Endothelial cell of umbilical vein (primary cell): Measurements from ENCODE around the gene NFX1. TPM values are rescaled to one million over a fixed set of nuclear protein-coding genes. Genes with fewer than 3 reads are reported as not detected.

Source experiments
- BruUV-seq: library from RNA; stranded (reverse); fragments of 400-500 nt; replicated peaks from 2 replicates; lab custom pipeline; 2021; lab: Mats Ljungman, UMichigan
- CTCF ChIA-PET: fragments of 300-600, 350-600 bp; sonication (Branson Sonifier 250); formaldehyde crosslinking; loops from one replicate; lab custom pipeline; 2021; ENCODE audit warnings: antibody characterized with exemption, inconsistent platforms; lab: Charles Lee
- POLR2A ChIA-PET: fragments of 300-600, 350-600 bp; sonication (Branson Sonifier 250); formaldehyde crosslinking; loops from one replicate; lab custom pipeline; 2021; ENCODE audit warnings: antibody characterized with exemption, inconsistent platforms; lab: Charles Lee
- DNase-seq: peaks from one replicate; pipeline ENCODE4 v3.0.0-alpha.2; 2011; ENCODE audit warnings: low read depth, low spot score
- FAIRE-seq: peaks from 2 replicates; lab custom pipeline; 2011; peaks lifted over from hg19 to GRCh38; lab: Jason Lieb, UNC
- H2AFZ ChIP-seq: 2 replicates; pipeline ENCODE4 v1.6.0; 2012; ENCODE audit warnings: low read depth, low read length, control low read depth, inconsistent platforms
- H3K27ac ChIP-seq: 2 replicates; pipeline ENCODE4 v1.5.1; 2011; ENCODE audit warnings: low read depth, mild to moderate bottlenecking, control low read depth, low read length, moderate library complexity; ENCODE audit not compliant: insufficient read depth
- H3K27me3 ChIP-seq, 2 experiments: 2 replicates each; pipeline versions ENCODE4 v1.6.0 to v1.6.1; 2011; ENCODE audit warnings: low read length in 2 of 2, mixed read lengths in 1 of 2; ENCODE audit not compliant: control insufficient read depth in 2 of 2, insufficient read depth in 2 of 2
- H3K36me3 ChIP-seq, 2 experiments: 2 replicates in 1 of 2; 3 replicates in 1 of 2; pipeline ENCODE4 v1.5.1; 2011; ENCODE audit warnings: low read length in 2 of 2, mild to moderate bottlenecking in 1 of 2, moderate library complexity in 1 of 2; ENCODE audit not compliant: control insufficient read depth in 2 of 2, insufficient read depth in 2 of 2; ENCODE audit errors: extremely low read depth in 1 of 2
- H3K4me1 ChIP-seq: 3 replicates; pipeline ENCODE4 v1.5.1; 2011; ENCODE audit warnings: mild to moderate bottlenecking, low read length; ENCODE audit not compliant: control insufficient read depth, insufficient read depth; ENCODE audit errors: extremely low read depth
- H3K4me2 ChIP-seq: 2 replicates; pipeline ENCODE4 v1.6.1; 2011; ENCODE audit warnings: low read length, control low read depth, mixed read lengths; ENCODE audit not compliant: insufficient read depth
- H3K4me3 ChIP-seq, 3 experiments: fragments of 200-600 bp in 1 of 3; sonication (generic), shearing (Covaris generic) in 1 of 3; replicated peaks in 1 of 3; 2 replicates each; pipeline ENCODE4 v1.5.1; 2011 to 2016; ENCODE audit warnings: control low read depth in 3 of 3, low read length in 3 of 3, mild to moderate bottlenecking in 2 of 3, inconsistent platforms in 1 of 3, low read depth in 1 of 3, moderate library complexity in 1 of 3; ENCODE audit not compliant: insufficient read depth in 1 of 3
- H3K79me2 ChIP-seq: 2 replicates; pipeline ENCODE4 v1.6.0; 2012; ENCODE audit warnings: low read length, inconsistent platforms; ENCODE audit not compliant: control insufficient read depth, insufficient read depth
- H3K9ac ChIP-seq: replicated peaks from 2 replicates; pipeline ENCODE3; 2011; ENCODE audit warnings: low read length, control low read depth; ENCODE audit not compliant: insufficient read depth; ENCODE audit errors: extremely low read depth
- H3K9me1 ChIP-seq: replicated peaks from 3 replicates; pipeline ENCODE4 v1.6.0; 2011; ENCODE audit warnings: mild to moderate bottlenecking, low read length; ENCODE audit not compliant: control insufficient read depth, insufficient read depth; ENCODE audit errors: extremely low read depth
- H3K9me3 ChIP-seq: replicated peaks from 2 replicates; pipeline ENCODE4 v1.5.1; 2012; ENCODE audit warnings: low read length, inconsistent platforms; ENCODE audit not compliant: control insufficient read depth, insufficient read depth
- H4K20me1 ChIP-seq: replicated peaks from 2 replicates; pipeline ENCODE3; 2011; ENCODE audit warnings: mild to moderate bottlenecking, low read length; ENCODE audit not compliant: control insufficient read depth, insufficient read depth; ENCODE audit errors: extremely low read depth
- EZH2 ChIP-seq: IDR thresholded peaks from 2 replicates; pipeline ENCODE4 v1.6.1; 2012; ENCODE audit warnings: borderline replicate concordance, low read depth, mild to moderate bottlenecking, moderate library complexity, low read length, inconsistent platforms; ENCODE audit not compliant: severe bottlenecking
- FOS ChIP-seq: IDR thresholded peaks from 2 replicates; pipeline ENCODE4 v1.6.1; 2011; ENCODE audit warnings: mild to moderate bottlenecking, low read length, moderate library complexity, borderline replicate concordance; ENCODE audit not compliant: insufficient read depth
- GATA2 ChIP-seq: IDR thresholded peaks from 2 replicates; pipeline ENCODE4 v1.7.0; 2011; ENCODE audit warnings: low read depth, mild to moderate bottlenecking, moderate library complexity, mixed read lengths, low read length; ENCODE audit not compliant: insufficient read length, insufficient read depth
- JUN ChIP-seq: IDR thresholded peaks from 2 replicates; pipeline ENCODE4 v1.6.1; 2011; ENCODE audit warnings: borderline replicate concordance, low read depth; ENCODE audit not compliant: insufficient read length, insufficient read depth
- MYC ChIP-seq: IDR thresholded peaks from one replicate; pipeline ENCODE4 v1.6.1; 2011; ENCODE audit warnings: mild to moderate bottlenecking, low read depth, low read length
- POLR2A ChIP-seq: IDR thresholded peaks from 2 replicates; pipeline ENCODE4 v1.6.1; 2012; ENCODE audit warnings: low read depth, mild to moderate bottlenecking, control low read depth, low read length
- POLR2AphosphoS5 ChIP-seq: IDR thresholded peaks from 2 replicates; pipeline ENCODE4 v1.6.1; 2012; ENCODE audit warnings: low read depth, mild to moderate bottlenecking, control low read depth, low read length, moderate library complexity; ENCODE audit not compliant: insufficient read depth
- dilution Hi-C: fragments of 300-500 bp; cut with MboI; formaldehyde crosslinking; loops from one replicate; pipeline ENCODE4 v1.15.0; 2019; ENCODE audit warnings: low sequenced_read_pairs; ENCODE audit not compliant: extremely low pct_ligation_motif_present
- intact Hi-C: fragments of 100-400 bp; cut with micrococcal nuclease; formaldehyde crosslinking; loops from one replicate; pipeline ENCODE4 v1.10.0; 2022
- polyA plus RNA-seq, 4 experiments: library from polyadenylated mRNA; depleted of rRNA in 3 of 4; stranded (reverse) in 3 of 4; unstranded in 1 of 4; fragments of >200 nt; gene quantifications; 2 replicates each; pipeline versions ENCODE4 v1.2.1 to v1.2.3, GENCODE V29; 2011 to 2012; ENCODE audit warnings: missing spikeins in 1 of 4
- total RNA-seq: library from RNA; stranded (reverse); gene quantifications from 2 replicates; pipeline ENCODE4 v1.2.3, GENCODE V29; 2021
- TF ChIP-seq, protein P1 (sequence below), 2 donors: IDR thresholded peaks; 1 replicate in 1 of 2; 2 replicates in 1 of 2; pipeline ENCODE4 v1.5.1; 2011; ENCODE audit warnings: low read length in 2 of 2, mild to moderate bottlenecking in 2 of 2, moderate library complexity in 2 of 2, control low read depth in 1 of 2, inconsistent platforms in 1 of 2, low read depth in 1 of 2; ENCODE audit not compliant: insufficient read depth in 1 of 2; ENCODE audit errors: extremely low read depth in 1 of 2
- TF ChIP-seq, protein P2 (sequence below): IDR thresholded peaks from 2 replicates; pipeline ENCODE4 v1.6.1; 2011; ENCODE audit not compliant: insufficient read depth, insufficient read length

Gene NFX1
- total and polyA plus RNA-seq, 2 donors (not counting 3 experiments of a cell fraction or from before 2014, with no cell fraction given), result 19.3 to 21.7 TPM

DNA sequence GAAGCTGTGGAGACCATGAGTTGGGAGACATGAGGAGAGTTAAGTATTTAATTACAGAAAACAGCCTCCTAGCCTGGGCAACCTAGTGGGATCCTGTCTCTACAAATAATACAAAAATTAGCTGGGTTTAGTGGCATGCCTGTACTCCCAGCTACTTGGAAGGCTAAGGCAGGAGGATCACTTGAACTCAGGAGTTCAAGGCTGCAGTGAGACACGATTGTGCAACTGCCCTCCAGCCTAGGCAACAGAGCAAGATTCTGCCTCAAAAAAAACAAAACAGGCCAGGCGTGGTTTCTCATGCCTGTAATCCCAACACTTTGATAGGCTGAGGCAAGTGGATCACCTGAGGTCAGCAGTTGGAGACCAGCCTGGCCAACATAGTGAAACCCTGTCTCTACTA lies 59.4 kb downstream of the NFX1 start:
- no peak overlapping the region for H3K4me2 ChIP-seq
- no peak for TF ChIP-seq MYC
- no peak for TF ChIP-seq POLR2A
- no peak for TF ChIP-seq POLR2AphosphoS5
- no peak for TF ChIP-seq EZH2
- no peak for TF ChIP-seq GATA2
- TF ChIP-seq JUN, result no peak
- TF ChIP-seq, protein P1, sequence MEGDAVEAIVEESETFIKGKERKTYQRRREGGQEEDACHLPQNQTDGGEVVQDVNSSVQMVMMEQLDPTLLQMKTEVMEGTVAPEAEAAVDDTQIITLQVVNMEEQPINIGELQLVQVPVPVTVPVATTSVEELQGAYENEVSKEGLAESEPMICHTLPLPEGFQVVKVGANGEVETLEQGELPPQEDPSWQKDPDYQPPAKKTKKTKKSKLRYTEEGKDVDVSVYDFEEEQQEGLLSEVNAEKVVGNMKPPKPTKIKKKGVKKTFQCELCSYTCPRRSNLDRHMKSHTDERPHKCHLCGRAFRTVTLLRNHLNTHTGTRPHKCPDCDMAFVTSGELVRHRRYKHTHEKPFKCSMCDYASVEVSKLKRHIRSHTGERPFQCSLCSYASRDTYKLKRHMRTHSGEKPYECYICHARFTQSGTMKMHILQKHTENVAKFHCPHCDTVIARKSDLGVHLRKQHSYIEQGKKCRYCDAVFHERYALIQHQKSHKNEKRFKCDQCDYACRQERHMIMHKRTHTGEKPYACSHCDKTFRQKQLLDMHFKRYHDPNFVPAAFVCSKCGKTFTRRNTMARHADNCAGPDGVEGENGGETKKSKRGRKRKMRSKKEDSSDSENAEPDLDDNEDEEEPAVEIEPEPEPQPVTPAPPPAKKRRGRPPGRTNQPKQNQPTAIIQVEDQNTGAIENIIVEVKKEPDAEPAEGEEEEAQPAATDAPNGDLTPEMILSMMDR (IDR thresholded peaks at IDR 0.05; ENCODE audit: extremely low read depth in 1 of 2, insufficient read depth in 1 of 2, low read depth in 1 of 2, low read length in 2 of 2), result no peak
- TF ChIP-seq FOS, result no peak
- TF ChIP-seq, protein P2, sequence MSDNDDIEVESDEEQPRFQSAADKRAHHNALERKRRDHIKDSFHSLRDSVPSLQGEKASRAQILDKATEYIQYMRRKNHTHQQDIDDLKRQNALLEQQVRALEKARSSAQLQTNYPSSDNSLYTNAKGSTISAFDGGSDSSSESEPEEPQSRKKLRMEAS, result no peak
- no peaks in the 10 kb centered on the region for H3K9me1 ChIP-seq
- no peak overlapping the region for H3K27ac ChIP-seq
- no peaks in the 10 kb centered on the region for H3K27me3 ChIP-seq
- H3K4me1 ChIP-seq, result peaks cover 4% of the 10 kb centered on the region
- peaks cover 4 to 9% of the 10 kb centered on the region in 2 experiments for H3K36me3 ChIP-seq
- H3K4me3 ChIP-seq, result no peak overlapping the region
- no peak overlapping the region for H3K9ac ChIP-seq
- no peaks in the 10 kb centered on the region for H4K20me1 ChIP-seq
- no peaks in the 10 kb centered on the region for H3K9me3 ChIP-seq
- intact Hi-C loops (loop anchor here (5.0 kb wide), 1 partner anchor 62 kb away; no protein-coding TSS in a partner anchor), dilution Hi-C loops (no loop called here)
- no TSS peak for BruUV-seq
- H2AFZ ChIP-seq, result no peak overlapping the region
- ChIA-PET CTCF (interaction anchor here (2.1 kb wide), 1 partner anchor 10 kb away, joined by 9 read pairs; no protein-coding TSS in a partner anchor), POLR2A (no interaction called here)
- FAIRE-seq (no peak), DNase-seq (no peak)
- no peaks in the 10 kb centered on the region for H3K79me2 ChIP-seq
